Testis (tissue), 2 donors: ENCODE results near the gene NPIPA2.
"Not testable (repeated sequence)": the region's sequence is repeated elsewhere in the genome, so short reads cannot be mapped to it uniquely, and the experiment has no call there.

Source experiments
- CTCF ChIP-seq, 3 experiments: fragments of 450-650 bp in 2 of 3; fragments of 200-600 bp in 1 of 3; sonication (generic) in 1 of 3; IDR thresholded peaks; one replicate each; pipeline ENCODE4 v1.5.1; 2016 to 2019; ENCODE audit warnings: antibody characterized with exemption in 3 of 3, mild to moderate bottlenecking in 2 of 3, moderate library complexity in 1 of 3
- POLR2A ChIP-seq: fragments of 450-650 bp; IDR thresholded peaks from one replicate; pipeline ENCODE4 v1.6.1; 2017; ENCODE audit warnings: antibody characterized with exemption, mild to moderate bottlenecking, moderate library complexity

GRCh38 chr16:14786180-14786579 is 43.8 kb downstream of the NPIPA2 start:
- not testable (repeated sequence) for TF ChIP-seq CTCF (IDR thresholded peaks at IDR 0.05); POLR2A
